ENCODE results near the gene ANAPC5. TPM values are rescaled to one million over a fixed set of nuclear protein-coding genes. Genes with fewer than 3 reads are reported as not detected.

Gene ANAPC5
- total RNA-seq, 1 donor from 2014 or later, result 86.0 TPM

GRCh38 chr12:121264135-121264534 is 88.1 kb downstream of the ANAPC5 start:
- no peak overlapping the region for H3K4me3 Mint-ChIP-seq (ENCODE audit: unreplicated experiment)
- peaks cover 5% of the 10 kb centered on the region for H3K27me3 Mint-ChIP-seq (ENCODE audit: unreplicated experiment)
- no peak for DNase-seq
- TF ChIP-seq, protein P1, sequence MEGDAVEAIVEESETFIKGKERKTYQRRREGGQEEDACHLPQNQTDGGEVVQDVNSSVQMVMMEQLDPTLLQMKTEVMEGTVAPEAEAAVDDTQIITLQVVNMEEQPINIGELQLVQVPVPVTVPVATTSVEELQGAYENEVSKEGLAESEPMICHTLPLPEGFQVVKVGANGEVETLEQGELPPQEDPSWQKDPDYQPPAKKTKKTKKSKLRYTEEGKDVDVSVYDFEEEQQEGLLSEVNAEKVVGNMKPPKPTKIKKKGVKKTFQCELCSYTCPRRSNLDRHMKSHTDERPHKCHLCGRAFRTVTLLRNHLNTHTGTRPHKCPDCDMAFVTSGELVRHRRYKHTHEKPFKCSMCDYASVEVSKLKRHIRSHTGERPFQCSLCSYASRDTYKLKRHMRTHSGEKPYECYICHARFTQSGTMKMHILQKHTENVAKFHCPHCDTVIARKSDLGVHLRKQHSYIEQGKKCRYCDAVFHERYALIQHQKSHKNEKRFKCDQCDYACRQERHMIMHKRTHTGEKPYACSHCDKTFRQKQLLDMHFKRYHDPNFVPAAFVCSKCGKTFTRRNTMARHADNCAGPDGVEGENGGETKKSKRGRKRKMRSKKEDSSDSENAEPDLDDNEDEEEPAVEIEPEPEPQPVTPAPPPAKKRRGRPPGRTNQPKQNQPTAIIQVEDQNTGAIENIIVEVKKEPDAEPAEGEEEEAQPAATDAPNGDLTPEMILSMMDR (IDR thresholded peaks at IDR 0.05; ENCODE audit: partially characterized antibody, unreplicated experiment), result no peak
- H3K36me3 Mint-ChIP-seq (ENCODE audit: unreplicated experiment), result no peaks in the 10 kb centered on the region
- no peaks in the 10 kb centered on the region for H3K4me1 Mint-ChIP-seq (ENCODE audit: low read depth, unreplicated experiment)
- H3K27ac Mint-ChIP-seq (ENCODE audit: unreplicated experiment), result peak overlapping the region; percentile 33
- H3K9me3 Mint-ChIP-seq (ENCODE audit: unreplicated experiment), result no peaks in the 10 kb centered on the region

GRCh38 chr12:121263206-121263935 is 88.8 kb downstream of the ANAPC5 start:
- H3K4me1 Mint-ChIP-seq (ENCODE audit: low read depth, unreplicated experiment), result no peaks in the 10 kb centered on the region
- TF ChIP-seq, protein P1 (IDR thresholded peaks at IDR 0.05; ENCODE audit: partially characterized antibody, unreplicated experiment), result no peak
- no peaks in the 10 kb centered on the region for H3K36me3 Mint-ChIP-seq (ENCODE audit: unreplicated experiment)
- H3K4me3 Mint-ChIP-seq (ENCODE audit: unreplicated experiment), result no peak overlapping the region
- H3K9me3 Mint-ChIP-seq (ENCODE audit: unreplicated experiment), result no peaks in the 10 kb centered on the region
- peaks cover 5% of the 10 kb centered on the region for H3K27me3 Mint-ChIP-seq (ENCODE audit: unreplicated experiment)
- no peak for DNase-seq
- no peak overlapping the region for H3K27ac Mint-ChIP-seq (ENCODE audit: unreplicated experiment)

- H3K27ac Mint-ChIP-seq (ENCODE audit: unreplicated experiment), result no peak overlapping the region
- no peak for DNase-seq
- H3K4me3 Mint-ChIP-seq (ENCODE audit: unreplicated experiment), result no peak overlapping the region
- no peaks in the 10 kb centered on the region for H3K9me3 Mint-ChIP-seq (ENCODE audit: unreplicated experiment)
- H3K4me1 Mint-ChIP-seq (ENCODE audit: low read depth, unreplicated experiment), result no peaks in the 10 kb centered on the region
- H3K36me3 Mint-ChIP-seq (ENCODE audit: unreplicated experiment), result no peaks in the 10 kb centered on the region
- TF ChIP-seq, protein P1 (IDR thresholded peaks at IDR 0.05; ENCODE audit: partially characterized antibody, unreplicated experiment), result no peak
- peaks cover 5% of the 10 kb centered on the region for H3K27me3 Mint-ChIP-seq (ENCODE audit: unreplicated experiment)
Observed at GRCh38 chr12:121261398-121261797, 90.8 kb downstream of the ANAPC5 start.

DNA sequence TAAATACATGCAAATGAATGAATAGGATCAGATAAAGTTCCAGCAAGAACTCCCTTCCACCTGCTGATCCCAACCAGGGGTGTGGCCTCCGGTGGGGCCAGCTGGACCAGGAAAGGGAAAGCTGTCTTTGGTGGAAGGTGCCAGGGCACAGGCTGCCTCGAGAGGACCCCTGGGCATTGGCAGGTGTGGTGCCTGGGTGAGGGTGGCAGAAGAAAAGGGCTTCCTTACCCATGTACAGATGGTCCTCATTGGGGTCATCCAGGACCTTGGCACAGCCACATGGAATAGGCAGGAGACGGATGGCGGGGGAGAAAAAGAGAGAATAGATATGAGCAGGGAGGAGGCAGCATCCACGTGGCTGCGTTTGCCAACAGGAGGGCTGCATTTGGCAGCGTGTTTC is 92.1 kb downstream of the ANAPC5 start:
- DNase-seq, result no peak
- Mint-ChIP-seq H3K9me3 (ENCODE audit: unreplicated experiment) (no peaks in the 10 kb centered on the region), H3K36me3 (ENCODE audit: unreplicated experiment) (peaks cover 5% of the 10 kb centered on the region), H3K4me1 (ENCODE audit: low read depth, unreplicated experiment) (no peaks in the 10 kb centered on the region), H3K27me3 (ENCODE audit: unreplicated experiment) (peaks cover 5% of the 10 kb centered on the region), H3K4me3 (ENCODE audit: unreplicated experiment) (no peak overlapping the region), H3K27ac (ENCODE audit: unreplicated experiment) (no peak overlapping the region)
- TF ChIP-seq, protein P1 (IDR thresholded peaks at IDR 0.05; ENCODE audit: partially characterized antibody, unreplicated experiment), result no peak

GRCh38 chr12:121259074-121259473 is 93.1 kb downstream of the ANAPC5 start:
- H3K36me3 Mint-ChIP-seq (ENCODE audit: unreplicated experiment), result peaks cover 11% of the 10 kb centered on the region
- DNase-seq, result no peak
- peaks cover 5% of the 10 kb centered on the region for H3K27me3 Mint-ChIP-seq (ENCODE audit: unreplicated experiment)
- H3K4me1 Mint-ChIP-seq (ENCODE audit: low read depth, unreplicated experiment), result no peaks in the 10 kb centered on the region
- no peaks in the 10 kb centered on the region for H3K9me3 Mint-ChIP-seq (ENCODE audit: unreplicated experiment)
- TF ChIP-seq, protein P1 (IDR thresholded peaks at IDR 0.05; ENCODE audit: partially characterized antibody, unreplicated experiment), result no peak
- no peak overlapping the region for H3K4me3 Mint-ChIP-seq (ENCODE audit: unreplicated experiment)
- H3K27ac Mint-ChIP-seq (ENCODE audit: unreplicated experiment), result no peak overlapping the region

All from glutamatergic neuron (in vitro differentiated cells).